Measurements from ENCODE around the gene RNASE13.

RNASE13 gene

DNA sequence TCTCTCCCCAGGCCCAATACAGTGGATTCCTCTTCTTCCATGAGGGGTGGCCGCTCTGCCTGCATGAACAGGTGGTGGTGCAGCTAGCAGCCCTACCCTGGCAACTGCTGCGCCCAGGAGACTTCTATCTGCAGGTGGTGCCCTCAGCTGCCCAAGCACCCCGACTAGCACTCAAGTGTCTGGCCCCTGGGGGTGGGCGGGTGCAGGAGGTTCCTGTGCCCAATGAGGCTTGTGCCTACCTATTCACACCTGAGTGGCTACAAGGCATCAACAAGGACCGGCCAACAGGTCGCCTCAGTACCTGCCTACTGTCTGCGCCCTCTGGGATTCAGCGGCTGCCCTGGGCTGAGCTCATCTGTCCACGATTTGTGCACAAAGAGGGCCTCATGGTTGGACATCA lies 39.3 kb upstream of the RNASE13 start:
- no peaks in the 10 kb centered on the region for H3K9me3 ChIP-seq (ENCODE audit: low read length)
- no peaks in the 10 kb centered on the region for H3K36me3 ChIP-seq (ENCODE audit: insufficient read depth, low read length)
- no peak overlapping the region for H3K4me2 ChIP-seq (ENCODE audit: low read length)
- peaks cover 9% of the 10 kb centered on the region for H3K27me3 ChIP-seq (ENCODE audit: insufficient read depth, low read length)
- TF ChIP-seq, protein P1, sequence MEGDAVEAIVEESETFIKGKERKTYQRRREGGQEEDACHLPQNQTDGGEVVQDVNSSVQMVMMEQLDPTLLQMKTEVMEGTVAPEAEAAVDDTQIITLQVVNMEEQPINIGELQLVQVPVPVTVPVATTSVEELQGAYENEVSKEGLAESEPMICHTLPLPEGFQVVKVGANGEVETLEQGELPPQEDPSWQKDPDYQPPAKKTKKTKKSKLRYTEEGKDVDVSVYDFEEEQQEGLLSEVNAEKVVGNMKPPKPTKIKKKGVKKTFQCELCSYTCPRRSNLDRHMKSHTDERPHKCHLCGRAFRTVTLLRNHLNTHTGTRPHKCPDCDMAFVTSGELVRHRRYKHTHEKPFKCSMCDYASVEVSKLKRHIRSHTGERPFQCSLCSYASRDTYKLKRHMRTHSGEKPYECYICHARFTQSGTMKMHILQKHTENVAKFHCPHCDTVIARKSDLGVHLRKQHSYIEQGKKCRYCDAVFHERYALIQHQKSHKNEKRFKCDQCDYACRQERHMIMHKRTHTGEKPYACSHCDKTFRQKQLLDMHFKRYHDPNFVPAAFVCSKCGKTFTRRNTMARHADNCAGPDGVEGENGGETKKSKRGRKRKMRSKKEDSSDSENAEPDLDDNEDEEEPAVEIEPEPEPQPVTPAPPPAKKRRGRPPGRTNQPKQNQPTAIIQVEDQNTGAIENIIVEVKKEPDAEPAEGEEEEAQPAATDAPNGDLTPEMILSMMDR (IDR thresholded peaks at IDR 0.05; ENCODE audit: low read length), result no peak
- TF ChIP-seq EZH2 (IDR thresholded peaks at IDR 0.05; ENCODE audit: borderline replicate concordance, low read length), result no peak
- no peaks in the 10 kb centered on the region for H3F3A ChIP-seq (ENCODE audit: insufficient read depth, low read length)
- H3K4me3 ChIP-seq (ENCODE audit: low read depth, low read length, poor library complexity, severe bottlenecking), result no peak overlapping the region
- peaks cover 22% of the 10 kb centered on the region for H3K4me1 ChIP-seq (ENCODE audit: insufficient read depth, low read length, severe bottlenecking)
- no peak overlapping the region for H2AFZ ChIP-seq (ENCODE audit: low read length)
- no peaks in the 10 kb centered on the region for H3K79me2 ChIP-seq (ENCODE audit: insufficient read depth, low read length)
- no peaks in the 10 kb centered on the region for H4K20me1 ChIP-seq (ENCODE audit: insufficient read depth, low read length)
- no peak overlapping the region for H3K9ac ChIP-seq (ENCODE audit: low read length)
- no peak overlapping the region for H3K27ac ChIP-seq (ENCODE audit: low read depth, low read length, poor library complexity, severe bottlenecking)
- H3K9me2 ChIP-seq (ENCODE audit: low read depth, low read length), result no peaks in the 10 kb centered on the region

DNA sequence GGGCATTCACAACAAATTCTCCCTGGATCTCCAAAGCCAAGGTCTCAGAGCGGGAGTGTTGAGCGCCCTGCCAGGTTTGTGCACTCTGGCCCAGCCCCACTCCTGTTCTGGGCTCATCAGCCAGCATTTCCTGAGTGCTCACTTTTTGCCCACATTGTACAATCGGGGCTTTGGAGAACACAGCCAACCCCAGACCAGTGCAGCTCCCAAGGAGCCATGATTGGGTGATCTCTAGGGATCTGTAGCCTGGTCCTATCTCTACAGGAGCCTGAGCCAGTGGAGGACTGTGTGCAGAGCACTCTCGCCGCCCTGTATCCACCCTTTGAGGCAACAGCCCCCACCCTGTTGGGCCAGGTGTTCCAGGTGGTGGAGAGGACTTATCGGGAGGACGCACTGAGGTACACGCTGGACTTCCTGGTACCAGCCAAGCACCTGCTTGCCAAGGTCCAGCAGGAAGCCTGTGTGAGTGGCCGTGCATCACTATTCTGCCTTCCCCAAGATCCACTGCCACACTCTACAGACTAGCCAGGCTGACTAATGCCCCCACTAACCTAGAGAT lies 38.3 kb upstream of the RNASE13 start:
- Histone ChIP-seq H3K4me1 (ENCODE audit: insufficient read depth, low read length, severe bottlenecking) (peaks cover 22% of the 10 kb centered on the region), H3K27me3 (ENCODE audit: insufficient read depth, low read length) (peaks cover 10% of the 10 kb centered on the region), H3K4me2 (ENCODE audit: low read length) (no peak overlapping the region), H3K9me2 (ENCODE audit: low read depth, low read length) (no peaks in the 10 kb centered on the region), H3F3A (ENCODE audit: insufficient read depth, low read length) (no peaks in the 10 kb centered on the region), H3K79me2 (ENCODE audit: insufficient read depth, low read length) (no peaks in the 10 kb centered on the region), H4K20me1 (ENCODE audit: insufficient read depth, low read length) (no peaks in the 10 kb centered on the region), H3K27ac (ENCODE audit: low read depth, low read length, poor library complexity, severe bottlenecking) (no peak overlapping the region), H3K9me3 (ENCODE audit: low read length) (no peaks in the 10 kb centered on the region), H3K36me3 (ENCODE audit: insufficient read depth, low read length) (no peaks in the 10 kb centered on the region), H3K4me3 (ENCODE audit: low read depth, low read length, poor library complexity, severe bottlenecking) (no peak overlapping the region), H2AFZ (ENCODE audit: low read length) (no peak overlapping the region), H3K9ac (ENCODE audit: low read length) (no peak overlapping the region)
- TF ChIP-seq, protein P1 (IDR thresholded peaks at IDR 0.05; ENCODE audit: low read length), result no peak

DNA sequence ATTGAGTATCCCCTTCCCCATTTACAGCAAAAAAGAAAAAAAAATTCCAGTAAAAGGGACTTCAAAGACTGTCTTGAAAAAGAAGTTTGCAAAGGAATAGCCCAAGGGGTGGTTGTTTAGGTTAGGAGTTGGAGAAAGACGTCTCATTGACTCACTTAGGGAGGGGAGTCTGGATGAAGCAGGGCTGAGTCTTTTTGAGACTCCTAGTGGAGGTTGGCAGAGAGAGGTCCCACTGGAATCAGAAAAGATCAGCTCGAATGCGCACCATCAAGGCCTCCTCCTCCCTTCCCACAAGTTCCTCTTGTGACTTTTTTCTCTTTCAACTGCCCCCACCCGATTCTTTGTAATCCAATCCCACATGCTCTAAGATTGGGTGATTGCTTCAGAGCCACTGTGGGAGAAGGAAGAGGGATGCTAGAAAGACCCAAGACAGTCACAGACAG lies 37.4 kb upstream of the RNASE13 start:
- Histone ChIP-seq H3K4me1 (ENCODE audit: insufficient read depth, low read length, severe bottlenecking) (peaks cover 22% of the 10 kb centered on the region), H3K27me3 (ENCODE audit: insufficient read depth, low read length) (peaks cover 10% of the 10 kb centered on the region), H2AFZ (ENCODE audit: low read length) (no peak overlapping the region), H3K4me2 (ENCODE audit: low read length) (peak overlapping the region; percentile 78), H4K20me1 (ENCODE audit: insufficient read depth, low read length) (no peaks in the 10 kb centered on the region), H3F3A (ENCODE audit: insufficient read depth, low read length) (no peaks in the 10 kb centered on the region), H3K9me3 (ENCODE audit: low read length) (no peaks in the 10 kb centered on the region), H3K9me2 (ENCODE audit: low read depth, low read length) (no peaks in the 10 kb centered on the region), H3K79me2 (ENCODE audit: insufficient read depth, low read length) (no peaks in the 10 kb centered on the region), H3K4me3 (ENCODE audit: low read depth, low read length, poor library complexity, severe bottlenecking) (peak overlapping the region; percentile 55), H3K9ac (ENCODE audit: low read length) (no peak overlapping the region), H3K36me3 (ENCODE audit: insufficient read depth, low read length) (no peaks in the 10 kb centered on the region), H3K27ac (ENCODE audit: low read depth, low read length, poor library complexity, severe bottlenecking) (no peak overlapping the region)
- no peak for TF ChIP-seq EZH2 (IDR thresholded peaks at IDR 0.05; ENCODE audit: borderline replicate concordance, low read length)
- TF ChIP-seq, protein P1 (IDR thresholded peaks at IDR 0.05; ENCODE audit: low read length), result no peak

All from OCI-LY1 (cell line).